OCI-LY1 (cell line): Measurements from ENCODE around the gene CADM1.

Experiments used
- EZH2 ChIP-seq: fragments of 200-600 bp; sonication (generic), shearing (Covaris generic); IDR thresholded peaks from 2 replicates; pipeline ENCODE4 v1.8.0; 2017; ENCODE audit warnings: borderline replicate concordance, mixed run types, mild to moderate bottlenecking, antibody characterized with exemption, low read length, moderate library complexity, mixed read lengths
- TF ChIP-seq, protein P1 (sequence below): fragments of 200-600 bp; sonication (generic), shearing (Covaris generic); IDR thresholded peaks from 2 replicates; pipeline ENCODE4 v1.5.1; 2017; ENCODE audit warnings: mild to moderate bottlenecking, antibody characterized with exemption, low read length, moderate library complexity, mixed read lengths

DNA sequence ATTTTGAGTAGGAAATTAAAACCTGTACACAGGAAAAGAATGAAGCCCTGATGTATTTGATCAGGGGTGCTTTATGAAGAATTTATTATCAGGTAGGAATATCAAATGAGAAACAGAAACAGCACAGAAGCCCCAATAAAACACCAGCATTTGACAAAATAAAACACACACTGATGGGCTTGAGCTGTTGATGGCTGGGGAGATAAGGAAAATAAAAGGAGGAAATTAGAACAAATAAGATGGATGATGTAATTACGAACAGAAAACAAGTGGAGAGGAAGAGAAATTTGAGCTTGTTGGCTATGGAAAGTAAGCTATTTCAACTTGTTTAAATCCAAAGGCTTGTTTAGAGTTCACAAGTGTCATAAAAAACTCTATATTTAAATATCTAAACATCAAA lies 213.7 kb downstream of the CADM1 start:
- TF ChIP-seq EZH2 = no peak
- TF ChIP-seq, protein P1, sequence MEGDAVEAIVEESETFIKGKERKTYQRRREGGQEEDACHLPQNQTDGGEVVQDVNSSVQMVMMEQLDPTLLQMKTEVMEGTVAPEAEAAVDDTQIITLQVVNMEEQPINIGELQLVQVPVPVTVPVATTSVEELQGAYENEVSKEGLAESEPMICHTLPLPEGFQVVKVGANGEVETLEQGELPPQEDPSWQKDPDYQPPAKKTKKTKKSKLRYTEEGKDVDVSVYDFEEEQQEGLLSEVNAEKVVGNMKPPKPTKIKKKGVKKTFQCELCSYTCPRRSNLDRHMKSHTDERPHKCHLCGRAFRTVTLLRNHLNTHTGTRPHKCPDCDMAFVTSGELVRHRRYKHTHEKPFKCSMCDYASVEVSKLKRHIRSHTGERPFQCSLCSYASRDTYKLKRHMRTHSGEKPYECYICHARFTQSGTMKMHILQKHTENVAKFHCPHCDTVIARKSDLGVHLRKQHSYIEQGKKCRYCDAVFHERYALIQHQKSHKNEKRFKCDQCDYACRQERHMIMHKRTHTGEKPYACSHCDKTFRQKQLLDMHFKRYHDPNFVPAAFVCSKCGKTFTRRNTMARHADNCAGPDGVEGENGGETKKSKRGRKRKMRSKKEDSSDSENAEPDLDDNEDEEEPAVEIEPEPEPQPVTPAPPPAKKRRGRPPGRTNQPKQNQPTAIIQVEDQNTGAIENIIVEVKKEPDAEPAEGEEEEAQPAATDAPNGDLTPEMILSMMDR = no peak
